Measurements from ENCODE around the gene MST1.

- TF ChIP-seq RFX5 (IDR thresholded peaks at IDR 0.05; ENCODE audit: low read depth, low read length) (no peak), REST (IDR thresholded peaks at IDR 0.05; ENCODE audit: borderline replicate concordance) (no peak), REST (CRISPR knock-in tag; IDR thresholded peaks at IDR 0.05; ENCODE audit: low read depth) (no peak), HDAC2 (IDR thresholded peaks at IDR 0.05) (no peak), CTCF (IDR thresholded peaks at IDR 0.05 in 2 of 3, conservative IDR thresholded peaks at IDR 0.05 in 1 of 3; ENCODE audit: insufficient read depth in 2 of 3, low read depth in 1 of 3, low read length in 3 of 3) (no peak), ELF1 (tag; IDR thresholded peaks at IDR 0.05) (no peak), ZNF217 (CRISPR knock-in tag; IDR thresholded peaks at IDR 0.05) (no peak), HNRNPLL (IDR thresholded peaks at IDR 0.05; ENCODE audit: low read depth, low read length, poor library complexity, severe bottlenecking) (no peak), ZNF280B (CRISPR knock-in tag; IDR thresholded peaks at IDR 0.05) (no peak), HDGF (IDR thresholded peaks at IDR 0.05) (no peak), FOXK2 (conservative IDR thresholded peaks at IDR 0.05 in 1 of 2, IDR thresholded peaks at IDR 0.05 in 1 of 2; ENCODE audit: low read depth in 2 of 2) (no peak), SMAD1 (IDR thresholded peaks at IDR 0.05; ENCODE audit: low read depth, low read length, partially characterized antibody) (no peak), NRF1 (conservative IDR thresholded peaks at IDR 0.05 in 1 of 2, IDR thresholded peaks at IDR 0.05 in 1 of 2) (no peak), ZNF232 (CRISPR knock-in tag; IDR thresholded peaks at IDR 0.05) (no peak), KDM1A (IDR thresholded peaks at IDR 0.05) (no peak)
Measured at GRCh38 chr3:49667701-49668413, 21.4 kb downstream of the MST1 start.
